HepG2 (cell line): ENCODE data around the gene CD300LF. TPM values are rescaled to one million over a fixed set of nuclear protein-coding genes. Genes with fewer than 3 reads are reported as not detected.
A peak's percentile ranks its signal among the peaks of the same experiment; 100 is the strongest.

Experiments used
- ATAC-seq: fragments of 200-7000 bp; cut with Tn5 transposase; 3 replicates; pipeline ENCODE4 v1.9.1; 2020; ENCODE audit warnings: mild to moderate bottlenecking, moderate library complexity
- BruUV-seq: library from RNA; stranded (reverse); fragments of 400-500 nt; replicated peaks from 2 replicates; lab custom pipeline; 2021; lab: Mats Ljungman, UMichigan
- CTCF ChIA-PET: fragments of 300-600 bp; formaldehyde crosslinking; extraction: SDS; loops from one replicate; lab custom pipeline; 2021; ENCODE audit warnings: low total read pairs, inconsistent platforms, low intra/inter-chr PET ratio; lab: Yijun Ruan, JAX
- POLR2A ChIA-PET: fragments of 350-600 bp; sonication (Branson Sonifier 250); formaldehyde crosslinking; loops from one replicate; lab custom pipeline; 2020; ENCODE audit warnings: antibody characterized with exemption, inconsistent platforms; lab: Yijun Ruan, JAX
- DNase-seq: peaks from one replicate; pipeline ENCODE4 v3.0.0-alpha.2; 2015; ENCODE audit warnings: low spot score
- FAIRE-seq: peaks from 3 replicates; lab custom pipeline; 2011; peaks lifted over from hg19 to GRCh38; lab: Jason Lieb, UNC
- H2AFZ ChIP-seq: one replicate; pipeline ENCODE4 v1.6.1; 2011; ENCODE audit warnings: low read length, inconsistent platforms
- H3K27ac ChIP-seq: fragments of 300-600 bp; 3 replicates; pipeline ENCODE4 v1.8.0; 2011; ENCODE audit warnings: mixed run types, mild to moderate bottlenecking, mixed read lengths, low read length, inconsistent platforms; ENCODE audit not compliant: insufficient read depth; ENCODE audit errors: extremely low read length
- H3K27me3 ChIP-seq, 2 experiments: fragments of 200-600 bp in 1 of 2; 2 replicates in 1 of 2; 3 replicates in 1 of 2; pipeline versions ENCODE4 v1.6.0 to v1.8.0; 2011; ENCODE audit warnings: low read length in 2 of 2, mild to moderate bottlenecking in 2 of 2, moderate library complexity in 2 of 2, inconsistent platforms in 1 of 2; ENCODE audit not compliant: insufficient read depth in 2 of 2, control insufficient read depth in 1 of 2
- H3K36me3 ChIP-seq, 2 experiments: fragments of 200-600 bp in 1 of 2; replicated peaks in 1 of 2; 2 replicates in 1 of 2; 3 replicates in 1 of 2; pipeline versions ENCODE4 v1.5.1 to v1.8.0; 2011; ENCODE audit warnings: low read length in 2 of 2, inconsistent platforms in 1 of 2; ENCODE audit not compliant: insufficient read depth in 2 of 2, control insufficient read depth in 1 of 2
- H3K4me1 ChIP-seq: 2 replicates; pipeline ENCODE4 v1.5.1; 2012; ENCODE audit warnings: low read length, inconsistent platforms; ENCODE audit not compliant: insufficient read depth
- H3K4me2 ChIP-seq: 2 replicates; pipeline ENCODE4 v1.6.0; 2011; ENCODE audit warnings: low read depth, low read length, inconsistent platforms
- H3K4me3 ChIP-seq, 3 experiments: fragments of 200-600 bp in 1 of 3; sonication (generic), shearing (Covaris generic) in 1 of 3; replicated peaks in 1 of 3; 2 replicates each; pipeline ENCODE4 v1.5.1; 2011 to 2016; ENCODE audit warnings: low read length in 3 of 3, inconsistent platforms in 2 of 3, low read depth in 2 of 3, mild to moderate bottlenecking in 2 of 3, control low read depth in 1 of 3, mixed read lengths in 1 of 3; ENCODE audit not compliant: insufficient read depth in 1 of 3
- H3K79me2 ChIP-seq: one replicate; pipeline ENCODE4 v1.6.1; 2011; ENCODE audit warnings: low read length, inconsistent platforms; ENCODE audit not compliant: insufficient read depth
- H3K9ac ChIP-seq: 2 replicates; pipeline ENCODE4 v1.6.0; 2011; ENCODE audit warnings: mild to moderate bottlenecking, low read depth, low read length, inconsistent platforms; ENCODE audit not compliant: insufficient read depth
- H3K9me3 ChIP-seq: 2 replicates; pipeline ENCODE4 v1.5.1; 2012; ENCODE audit warnings: mild to moderate bottlenecking, low read length
- H4K20me1 ChIP-seq: 2 replicates; pipeline ENCODE4 v1.6.0; 2011; ENCODE audit warnings: inconsistent platforms, mild to moderate bottlenecking, low read length, moderate library complexity; ENCODE audit not compliant: insufficient read depth
- HBP1 ChIP-seq: IDR thresholded peaks from 2 replicates; pipeline ENCODE4 v1.6.1; 2016; ENCODE audit warnings: low read depth, control low read depth
- MBNL3 ChIP-seq: fragments of 250-450 bp; sonication (Bioruptor Pico); conservative IDR thresholded peaks from 2 replicates; pipeline ENCODE4 v1.8.0; 2022; ENCODE audit warnings: mild to moderate bottlenecking, inconsistent platforms
- MIER2 ChIP-seq: IDR thresholded peaks from 2 replicates; pipeline ENCODE4 v1.6.1; 2016; ENCODE audit warnings: missing biosample characterization, missing genetic modification reagents
- PCBP1 ChIP-seq: fragments of 200-400 bp; formaldehyde crosslinking; IDR thresholded peaks from 2 replicates; pipeline ENCODE4 v1.6.1; 2017; ENCODE audit warnings: mild to moderate bottlenecking, low read depth, low read length, borderline replicate concordance
- RNF2 ChIP-seq: fragments of 450-650 bp; conservative IDR thresholded peaks from 2 replicates; pipeline ENCODE4 v1.6.1; 2016; ENCODE audit warnings: low read depth
- SAFB2 ChIP-seq: sonication (generic); formaldehyde crosslinking; IDR thresholded peaks from 2 replicates; pipeline ENCODE4 v1.5.1; 2020; ENCODE audit warnings: missing genetic modification reagents, low read depth, mild to moderate bottlenecking, borderline replicate concordance
- SMARCE1 ChIP-seq: fragments of 450-650 bp; IDR thresholded peaks from 2 replicates; pipeline ENCODE4 v1.6.1; 2017; ENCODE audit warnings: borderline replicate concordance
- SNRNP70 ChIP-seq: fragments of 200-400 bp; formaldehyde crosslinking; IDR thresholded peaks from 2 replicates; pipeline ENCODE4 v1.6.1; 2017; ENCODE audit warnings: mild to moderate bottlenecking, low read depth, low read length, moderate library complexity
- ZNF629 ChIP-seq: sonication (generic); formaldehyde crosslinking; conservative IDR thresholded peaks from 2 replicates; pipeline ENCODE4 v1.5.0; 2020; ENCODE audit warnings: missing genetic modification reagents
- ZNF687 ChIP-seq: sonication (generic); formaldehyde crosslinking; IDR thresholded peaks from 2 replicates; pipeline ENCODE4 v1.5.1; 2020; ENCODE audit warnings: mild to moderate bottlenecking, missing genetic modification reagents, moderate library complexity
- WGBS: methylation state at CpG from one replicate; pipeline ENCODE4 v1.1.6; 2017; ENCODE audit warnings: low lambda C conversion rate; 5-methylcytosine and 5-hydroxymethylcytosine counted together
- in situ Hi-C: cut with HindIII; loops from 2 replicates; pipeline ENCODE4 v1.10.0; 2017; ENCODE audit warnings: low pct_unique_long_range_greater_than_20kb; ENCODE audit not compliant: extremely low pct_ligation_motif_present
- intact Hi-C: fragments of 100-400 bp; cut with micrococcal nuclease; formaldehyde crosslinking; loops from one replicate; pipeline ENCODE4 v1.10.0; 2022; ENCODE audit not compliant: unreplicated experiment
- polyA plus RNA-seq, 8 experiments: library from polyadenylated mRNA; depleted of rRNA in 3 of 8; stranded (reverse) in 7 of 8; unstranded in 1 of 8; fragments of >200 nt; fragmentation: Illumina TruSeq in 4 of 8; extraction: Trizol in 4 of 8; gene quantifications; 2 replicates each; pipeline versions ENCODE4 v1.2.1 to v1.2.3, GENCODE V29; 2011 to 2016; ENCODE audit warnings: low read depth in 4 of 8, missing spikeins in 1 of 8, mixed read lengths in 1 of 8; ENCODE audit not compliant: insufficient read depth in 1 of 8
- total RNA-seq, 5 experiments: library from RNA; depleted of rRNA; stranded (reverse); fragments of >200 nt; fragmentation: Illumina TruSeq; extraction: Trizol; gene quantifications; 2 replicates each; pipeline ENCODE4 v1.2.3, GENCODE V29; 2016; ENCODE audit warnings: low read depth in 1 of 5
- TF ChIP-seq, protein P1 (sequence below): sonication (generic); formaldehyde crosslinking; IDR thresholded peaks from 2 replicates; pipeline ENCODE4 v1.4.0; 2020; ENCODE audit warnings: missing genetic modification reagents

Gene CD300LF
- total and polyA plus RNA-seq, 2 of the 13 experiments (the other 11 are each of a cell fraction or from before 2014, with no cell fraction given): not detected

DNA sequence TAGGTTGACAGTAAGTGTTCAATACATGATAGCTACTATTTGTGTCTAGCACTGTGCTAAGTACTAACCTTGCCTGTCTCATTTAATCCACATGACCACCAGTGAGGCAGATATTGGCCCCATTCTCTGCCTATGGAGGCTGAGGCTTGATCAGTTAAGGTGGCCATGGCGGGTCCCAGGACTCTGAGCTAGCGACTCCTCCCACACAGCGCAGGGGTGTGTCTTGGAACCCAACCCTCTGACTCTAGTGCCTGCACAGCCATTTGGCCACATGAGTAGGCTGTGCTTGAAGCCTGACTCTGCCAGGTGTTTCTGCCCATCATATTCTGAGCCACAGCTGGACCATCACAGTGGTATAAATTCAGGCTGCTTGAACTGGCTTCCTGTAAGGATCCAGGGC is 42.1 kb upstream of the CD300LF start:
- Histone ChIP-seq H3K4me2 (no peak overlapping the region; the same call in 1 of the 2 replicates), H3K9me3 (no peaks in the 10 kb centered on the region), H3K27ac (no peak overlapping the region), H3K27me3 (no peaks in the 10 kb centered on the region; a peak in 1 of 5 replicates), H3K9ac (no peak overlapping the region), H4K20me1 (peaks cover 65% of the 10 kb centered on the region), H3K36me3 (peaks cover 22 to 57% of the 10 kb centered on the region in 2 experiments), H3K4me3 (no peak overlapping the region), H3K4me1 (peaks cover 92% of the 10 kb centered on the region), H2AFZ (no peak overlapping the region), H3K79me2 (peaks cover 98% of the 10 kb centered on the region)
- no TSS peak for BruUV-seq
- in situ Hi-C loops: loop anchor here (10.0 kb wide), 1 partner anchor 320 kb away; the partner anchor contains the start of gene GPRC5C
- TF ChIP-seq SMARCE1: no peak
- peak; percentile 18; the same call in 1 of the 2 replicates for TF ChIP-seq ZNF687 (CRISPR knock-in tag)
- peak; percentile 53; the same call in 1 of the 2 replicates for TF ChIP-seq ZNF629 (CRISPR knock-in tag)
- TF ChIP-seq SAFB2 (CRISPR knock-in tag): no peak
- TF ChIP-seq MIER2 (CRISPR knock-in tag): no peak
- TF ChIP-seq SNRNP70: no peak
- no peak for TF ChIP-seq PCBP1
- no peak for TF ChIP-seq HBP1
- TF ChIP-seq MBNL3 (CRISPR knock-in tag): no peak
- no peak for TF ChIP-seq RNF2
- TF ChIP-seq, protein P1, sequence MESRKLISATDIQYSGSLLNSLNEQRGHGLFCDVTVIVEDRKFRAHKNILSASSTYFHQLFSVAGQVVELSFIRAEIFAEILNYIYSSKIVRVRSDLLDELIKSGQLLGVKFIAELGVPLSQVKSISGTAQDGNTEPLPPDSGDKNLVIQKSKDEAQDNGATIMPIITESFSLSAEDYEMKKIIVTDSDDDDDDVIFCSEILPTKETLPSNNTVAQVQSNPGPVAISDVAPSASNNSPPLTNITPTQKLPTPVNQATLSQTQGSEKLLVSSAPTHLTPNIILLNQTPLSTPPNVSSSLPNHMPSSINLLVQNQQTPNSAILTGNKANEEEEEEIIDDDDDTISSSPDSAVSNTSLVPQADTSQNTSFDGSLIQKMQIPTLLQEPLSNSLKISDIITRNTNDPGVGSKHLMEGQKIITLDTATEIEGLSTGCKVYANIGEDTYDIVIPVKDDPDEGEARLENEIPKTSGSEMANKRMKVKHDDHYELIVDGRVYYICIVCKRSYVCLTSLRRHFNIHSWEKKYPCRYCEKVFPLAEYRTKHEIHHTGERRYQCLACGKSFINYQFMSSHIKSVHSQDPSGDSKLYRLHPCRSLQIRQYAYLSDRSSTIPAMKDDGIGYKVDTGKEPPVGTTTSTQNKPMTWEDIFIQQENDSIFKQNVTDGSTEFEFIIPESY (CRISPR knock-in tag): peak; percentile 37; the same call in 1 of the 2 replicates
- DNase-seq: no peak
- WGBS: 97% methylated on average over 3 of the region's 3 CpGs
- no peak for FAIRE-seq
- intact Hi-C loops: no loop called here
- CTCF ChIA-PET: no interaction called here
- POLR2A ChIA-PET: interaction anchor here (1.5 to 29.3 kb wide), 4 partner anchors 0 to 118 kb away, joined by 7 to 1459 read pairs (median 840); partner anchors contain the start of genes FDXR, NAT9, NHERF1 and RAB37
- no peak for ATAC-seq
